ENCODE data around the gene RGPD6.
"Not testable (repeated sequence)": the region's sequence is repeated elsewhere in the genome, so short reads cannot be mapped to it uniquely, and the experiment has no call there.

The RGPD6 gene

GRCh38 chr2:110588520-110588919, 11.5 kb upstream of the RGPD6 start:
- not testable (repeated sequence) for H3K4me3 ChIP-seq (ENCODE audit: low read length); H3K27ac ChIP-seq (ENCODE audit: low read length); H3K27me3 ChIP-seq (ENCODE audit: insufficient read depth, low read length); H3K36me3 ChIP-seq (ENCODE audit: insufficient read depth, low read depth, low read length); H3K4me1 ChIP-seq (ENCODE audit: insufficient read depth, low read length); H3K9ac ChIP-seq (ENCODE audit: low read depth, low read length); H3K9me3 ChIP-seq (ENCODE audit: insufficient read depth, low read depth, low read length)

DNA sequence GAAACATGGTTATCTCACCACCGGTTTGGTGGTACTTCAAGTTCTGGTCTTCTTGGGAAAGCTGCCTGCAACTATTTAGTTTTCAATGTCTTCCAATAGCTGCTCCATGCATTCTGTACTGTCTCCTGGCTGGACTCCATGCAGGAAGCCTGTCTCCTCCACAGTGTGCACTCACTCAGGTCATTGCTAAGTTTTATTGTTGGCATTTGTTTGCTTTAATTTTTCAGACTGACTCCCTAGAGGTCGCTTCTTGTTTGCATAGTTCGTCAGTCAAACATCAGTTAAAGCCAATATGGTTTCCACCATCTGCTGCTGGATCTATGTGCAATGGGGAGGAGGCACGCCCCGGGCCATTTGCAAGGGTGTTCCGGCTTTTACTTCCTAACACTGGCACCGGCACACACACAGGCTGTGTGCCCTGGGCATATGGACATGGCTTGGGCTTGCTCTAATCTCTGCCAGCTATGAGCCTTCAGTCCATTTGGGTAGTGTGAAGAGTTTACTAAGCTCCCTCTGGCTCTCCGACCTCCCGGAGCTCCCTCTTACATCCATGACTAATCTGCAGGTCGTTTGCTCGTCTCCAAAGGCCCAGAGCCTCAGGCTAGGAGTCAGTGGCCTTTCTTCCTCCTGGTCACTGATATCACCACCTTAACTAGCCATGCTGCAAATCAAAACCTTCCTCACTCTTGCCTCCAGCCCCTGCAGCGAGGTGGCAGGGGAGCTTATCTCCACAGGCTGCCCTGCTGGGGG, 2.4 kb upstream of the RGPD6 start:
- H3K4me1 ChIP-seq (ENCODE audit: insufficient read depth, low read length); H3K9ac ChIP-seq (ENCODE audit: low read depth, low read length); H3K9me3 ChIP-seq (ENCODE audit: insufficient read depth, low read depth, low read length); H3K27ac ChIP-seq (ENCODE audit: low read length); H3K4me3 ChIP-seq (ENCODE audit: low read length); H3K36me3 ChIP-seq (ENCODE audit: insufficient read depth, low read depth, low read length); H3K27me3 ChIP-seq (ENCODE audit: insufficient read depth, low read length): not testable (repeated sequence)

- not testable (repeated sequence) for H3K27ac ChIP-seq (ENCODE audit: low read length); H3K4me1 ChIP-seq (ENCODE audit: insufficient read depth, low read length); H3K36me3 ChIP-seq (ENCODE audit: insufficient read depth, low read depth, low read length); H3K9ac ChIP-seq (ENCODE audit: low read depth, low read length); H3K9me3 ChIP-seq (ENCODE audit: insufficient read depth, low read depth, low read length); H3K4me3 ChIP-seq (ENCODE audit: low read length); H3K27me3 ChIP-seq (ENCODE audit: insufficient read depth, low read length)
These were observed 1.4 kb upstream of the RGPD6 start for GRCh38 chr2:110578429-110578828.

GRCh38 chr2:110499755-110500377, 77.2 kb downstream of the RGPD6 start:
- not testable (repeated sequence) for H3K36me3 ChIP-seq (ENCODE audit: insufficient read depth, low read depth, low read length); H3K4me1 ChIP-seq (ENCODE audit: insufficient read depth, low read length); H3K27me3 ChIP-seq (ENCODE audit: insufficient read depth, low read length); H3K9me3 ChIP-seq (ENCODE audit: insufficient read depth, low read depth, low read length); H3K4me3 ChIP-seq (ENCODE audit: low read length); H3K9ac ChIP-seq (ENCODE audit: low read depth, low read length); H3K27ac ChIP-seq (ENCODE audit: low read length)

DNA sequence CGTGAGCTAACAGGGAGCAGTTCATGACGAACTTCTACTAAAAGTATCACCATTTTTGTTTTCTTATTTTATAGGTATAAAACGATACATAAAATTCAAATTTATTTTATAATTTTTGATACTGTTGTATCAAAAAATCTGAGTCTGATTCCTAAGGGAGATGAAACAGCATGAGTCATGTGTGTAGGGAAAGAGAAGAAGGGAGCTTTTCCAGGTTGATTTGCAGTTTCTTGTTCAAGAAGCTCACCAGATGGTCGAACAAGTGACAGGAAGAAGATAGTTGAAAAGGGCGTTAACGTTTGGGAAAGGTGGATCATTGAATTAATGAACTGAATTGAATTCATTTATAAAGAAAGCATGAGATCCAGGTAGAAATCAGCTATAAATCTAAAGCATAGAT, 81.0 kb downstream of the RGPD6 start:
- not testable (repeated sequence) for H3K9me3 ChIP-seq (ENCODE audit: insufficient read depth, low read depth, low read length); H3K27me3 ChIP-seq (ENCODE audit: insufficient read depth, low read length); H3K36me3 ChIP-seq (ENCODE audit: insufficient read depth, low read depth, low read length); H3K4me3 ChIP-seq (ENCODE audit: low read length); H3K27ac ChIP-seq (ENCODE audit: low read length); H3K4me1 ChIP-seq (ENCODE audit: insufficient read depth, low read length); H3K9ac ChIP-seq (ENCODE audit: low read depth, low read length)

GRCh38 chr2:110494488-110494887, 82.5 kb downstream of the RGPD6 start:
- not testable (repeated sequence) for H3K4me1 ChIP-seq (ENCODE audit: insufficient read depth, low read length); H3K27me3 ChIP-seq (ENCODE audit: insufficient read depth, low read length); H3K9ac ChIP-seq (ENCODE audit: low read depth, low read length); H3K27ac ChIP-seq (ENCODE audit: low read length); H3K9me3 ChIP-seq (ENCODE audit: insufficient read depth, low read depth, low read length); H3K4me3 ChIP-seq (ENCODE audit: low read length); H3K36me3 ChIP-seq (ENCODE audit: insufficient read depth, low read depth, low read length)

DNA sequence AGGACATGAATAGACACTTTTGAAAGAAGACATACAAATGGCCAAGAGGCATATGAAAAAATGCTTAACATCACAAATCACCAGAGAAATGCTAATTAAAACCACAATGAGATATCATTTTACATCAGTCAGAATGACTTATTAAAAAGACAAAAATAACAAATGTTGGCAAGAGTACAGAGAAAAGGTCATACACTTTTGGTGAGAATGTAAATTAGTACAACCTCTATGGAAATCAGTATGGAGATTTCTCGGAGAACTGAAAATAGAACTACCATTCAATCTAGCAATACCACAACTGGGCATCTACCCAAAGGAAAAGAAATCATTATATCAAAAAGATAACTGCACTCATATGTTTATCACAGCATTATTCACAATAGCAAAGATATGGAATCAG, 88.0 kb downstream of the RGPD6 start:
- H3K4me3 ChIP-seq (ENCODE audit: low read length); H3K36me3 ChIP-seq (ENCODE audit: insufficient read depth, low read depth, low read length); H3K9me3 ChIP-seq (ENCODE audit: insufficient read depth, low read depth, low read length); H3K4me1 ChIP-seq (ENCODE audit: insufficient read depth, low read length); H3K27me3 ChIP-seq (ENCODE audit: insufficient read depth, low read length); H3K9ac ChIP-seq (ENCODE audit: low read depth, low read length); H3K27ac ChIP-seq (ENCODE audit: low read length): not testable (repeated sequence)

DNA sequence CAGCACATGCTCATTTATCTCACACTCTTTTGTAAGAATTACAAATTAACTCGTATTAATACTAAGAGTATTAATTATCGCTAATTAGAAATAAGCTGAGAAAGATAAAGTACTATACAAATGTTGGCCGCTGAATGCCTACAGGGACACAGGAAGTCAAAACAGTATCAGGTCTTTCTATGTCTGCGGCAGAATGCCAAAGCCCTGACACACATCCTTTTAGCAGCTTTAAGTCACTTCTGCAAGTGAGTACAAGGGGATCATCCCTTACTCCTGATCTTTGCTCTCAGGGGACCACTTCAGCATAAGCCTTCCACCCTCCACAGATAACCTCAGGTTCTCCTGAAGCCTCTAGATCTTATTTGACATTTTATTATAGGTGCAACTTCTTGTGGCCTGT, 94.3 kb downstream of the RGPD6 start:
- not testable (repeated sequence) for H3K4me1 ChIP-seq (ENCODE audit: insufficient read depth, low read length); H3K27me3 ChIP-seq (ENCODE audit: insufficient read depth, low read length); H3K9ac ChIP-seq (ENCODE audit: low read depth, low read length); H3K36me3 ChIP-seq (ENCODE audit: insufficient read depth, low read depth, low read length); H3K4me3 ChIP-seq (ENCODE audit: low read length); H3K27ac ChIP-seq (ENCODE audit: low read length); H3K9me3 ChIP-seq (ENCODE audit: insufficient read depth, low read depth, low read length)

GRCh38 chr2:110481200-110481599, 95.8 kb downstream of the RGPD6 start:
- not testable (repeated sequence) for H3K27me3 ChIP-seq (ENCODE audit: insufficient read depth, low read length); H3K9me3 ChIP-seq (ENCODE audit: insufficient read depth, low read depth, low read length); H3K4me3 ChIP-seq (ENCODE audit: low read length); H3K27ac ChIP-seq (ENCODE audit: low read length); H3K9ac ChIP-seq (ENCODE audit: low read depth, low read length); H3K4me1 ChIP-seq (ENCODE audit: insufficient read depth, low read length); H3K36me3 ChIP-seq (ENCODE audit: insufficient read depth, low read depth, low read length)

- H3K9ac ChIP-seq (ENCODE audit: low read depth, low read length); H3K9me3 ChIP-seq (ENCODE audit: insufficient read depth, low read depth, low read length); H3K36me3 ChIP-seq (ENCODE audit: insufficient read depth, low read depth, low read length); H3K4me1 ChIP-seq (ENCODE audit: insufficient read depth, low read length); H3K4me3 ChIP-seq (ENCODE audit: low read length); H3K27me3 ChIP-seq (ENCODE audit: insufficient read depth, low read length); H3K27ac ChIP-seq (ENCODE audit: low read length): not testable (repeated sequence)
These were observed 96.9 kb downstream of the RGPD6 start for GRCh38 chr2:110480084-110480483.

GRCh38 chr2:110477370-110477769, 99.7 kb downstream of the RGPD6 start:
- H3K4me3 ChIP-seq (ENCODE audit: low read length); H3K9me3 ChIP-seq (ENCODE audit: insufficient read depth, low read depth, low read length); H3K27me3 ChIP-seq (ENCODE audit: insufficient read depth, low read length); H3K27ac ChIP-seq (ENCODE audit: low read length); H3K9ac ChIP-seq (ENCODE audit: low read depth, low read length); H3K4me1 ChIP-seq (ENCODE audit: insufficient read depth, low read length); H3K36me3 ChIP-seq (ENCODE audit: insufficient read depth, low read depth, low read length): not testable (repeated sequence)

DNA sequence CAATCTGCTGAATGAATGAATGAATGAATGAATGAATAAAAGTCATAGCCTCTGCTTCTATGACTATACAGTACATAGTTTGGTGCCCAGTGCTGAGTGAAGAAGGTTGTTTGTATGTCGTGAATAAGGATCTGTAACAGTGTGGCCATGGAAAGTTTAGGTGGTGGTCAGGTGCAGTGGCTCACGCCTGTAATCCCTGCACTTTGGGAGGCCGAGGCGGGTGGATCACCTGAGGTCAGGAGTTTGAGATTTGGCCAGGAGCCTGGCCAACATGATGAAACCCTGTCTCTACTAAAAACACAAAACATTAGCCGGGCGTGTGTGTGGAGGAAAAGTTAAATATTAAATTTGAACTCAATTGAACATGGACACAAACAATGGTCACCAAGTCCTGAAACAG, 100.1 kb downstream of the RGPD6 start:
- not testable (repeated sequence) for H3K27me3 ChIP-seq (ENCODE audit: insufficient read depth, low read length); H3K27ac ChIP-seq (ENCODE audit: low read length); H3K9ac ChIP-seq (ENCODE audit: low read depth, low read length); H3K9me3 ChIP-seq (ENCODE audit: insufficient read depth, low read depth, low read length); H3K36me3 ChIP-seq (ENCODE audit: insufficient read depth, low read depth, low read length); H3K4me3 ChIP-seq (ENCODE audit: low read length); H3K4me1 ChIP-seq (ENCODE audit: insufficient read depth, low read length)

Measured in iPS-20b (cell line).